ENCODE data around the gene BBS9.

DNA sequence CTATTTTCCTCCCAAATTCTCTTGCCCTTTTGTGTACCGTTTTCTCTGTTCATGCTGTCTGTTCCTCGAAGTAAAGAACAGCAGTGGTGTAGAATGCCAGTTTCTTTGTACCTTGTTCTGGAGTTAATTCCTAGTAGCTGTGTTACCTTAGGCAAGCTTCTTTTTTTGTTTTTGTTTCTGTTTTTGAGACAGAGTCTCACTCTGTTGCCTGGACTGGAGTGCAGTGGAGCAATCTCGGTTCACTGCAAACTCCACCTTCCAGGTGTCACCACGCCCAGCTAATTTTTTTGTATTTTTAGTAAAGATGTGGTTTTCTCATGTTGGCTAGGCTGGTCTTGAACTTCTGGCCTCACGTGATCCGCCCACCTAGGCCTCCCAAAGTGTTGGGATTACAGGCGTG, 221.2 kb downstream of the BBS9 start:
- no peak for TF ChIP-seq POLR2A (IDR thresholded peaks at IDR 0.05; ENCODE audit: low read depth, low read length)
- TF ChIP-seq POLR2AphosphoS5 (IDR thresholded peaks at IDR 0.05; ENCODE audit: low read depth, low read length), result no peak

Data from GM12892 (cell line).